Fibroblast of mammary gland (primary cell): Measurements from ENCODE around the gene PHKA2.
A peak's percentile ranks its signal among the peaks of the same experiment; 100 is the strongest.
"Not testable (repeated sequence)": the region's sequence is repeated elsewhere in the genome, so short reads cannot be mapped to it uniquely, and the experiment has no call there.

Experiments used
- DNase-seq: peaks from one replicate; pipeline ENCODE4 v3.0.0-alpha.2; 2010; ENCODE audit warnings: low read depth
- H3K4me3 ChIP-seq: 2 replicates; pipeline ENCODE4 v1.5.1; 2011; ENCODE audit warnings: low read depth, mild to moderate bottlenecking, low read length, moderate library complexity; ENCODE audit not compliant: control insufficient read depth
- CTCF ChIP-seq: conservative IDR thresholded peaks from 2 replicates; pipeline ENCODE4 v1.5.1; 2011; ENCODE audit warnings: low read depth, low read length, inconsistent platforms; ENCODE audit not compliant: control insufficient read depth, insufficient read depth

The PHKA2 gene

GRCh38 chrX:18995221-18995620 is 11.3 kb upstream of the PHKA2 start:
- no peak overlapping the region for H3K4me3 ChIP-seq
- no peak for TF ChIP-seq CTCF
- peak; percentile 57 for DNase-seq

GRCh38 chrX:18994713-18995112 is 10.8 kb upstream of the PHKA2 start:
- peak; percentile 86 for DNase-seq
- no peak overlapping the region for H3K4me3 ChIP-seq
- no peak for TF ChIP-seq CTCF

- no peak overlapping the region for H3K4me3 ChIP-seq
- DNase-seq = no peak
- TF ChIP-seq CTCF = no peak
Measured at GRCh38 chrX:18992829-18993228, 8.9 kb upstream of the PHKA2 start.

- DNase-seq = no peak
- peak overlapping the region; percentile 64 for H3K4me3 ChIP-seq
- no peak for TF ChIP-seq CTCF
Measured at GRCh38 chrX:18985186-18985435, 1.2 kb upstream of the PHKA2 start.

- peak overlapping the region; percentile 64 for H3K4me3 ChIP-seq
- DNase-seq = peak; percentile 62
- TF ChIP-seq CTCF = peak; percentile 33
Measured at GRCh38 chrX:18984381-18985185, 669 bp upstream of the PHKA2 start.

GRCh38 chrX:18981124-18981807 is 2.6 kb downstream of the PHKA2 start:
- no peak for DNase-seq
- H3K4me3 ChIP-seq = no peak overlapping the region
- no peak for TF ChIP-seq CTCF

GRCh38 chrX:18980262-18980661 is 3.7 kb downstream of the PHKA2 start:
- not testable (repeated sequence) for DNase-seq

More at GRCh38 chrX:18980262-18980661, 3.7 kb downstream of the PHKA2 start:
- H3K4me3 ChIP-seq = not testable (repeated sequence)
